A549 (cell line): ENCODE results near the gene TNIK.
"Not testable (repeated sequence)": the region's sequence is repeated elsewhere in the genome, so short reads cannot be mapped to it uniquely, and the experiment has no call there.

ENCODE experiments used
- BHLHE40 ChIP-seq: IDR thresholded peaks from 2 replicates; pipeline ENCODE4 v1.6.1; 2012; ENCODE audit warnings: low read depth, low read length, inconsistent platforms
- CHD2 ChIP-seq: fragments of 150-350 bp; IDR thresholded peaks from 2 replicates; pipeline ENCODE4 v1.6.1; 2014; ENCODE audit warnings: low read length; ENCODE audit not compliant: partially characterized antibody
- CHD4 ChIP-seq: fragments of 200-600 bp; sonication (generic); IDR thresholded peaks from 2 replicates; pipeline ENCODE4 v1.6.1; 2016; ENCODE audit warnings: antibody characterized with exemption, mild to moderate bottlenecking, borderline replicate concordance
- CTCF ChIP-seq: fragments of >200 bp; sonication (Bioruptor Twin); formaldehyde crosslinking; IDR thresholded peaks from 3 replicates; pipeline ENCODE4 v1.5.1; 2016
- GATA3 ChIP-seq: IDR thresholded peaks from 2 replicates; pipeline ENCODE4 v1.6.1; 2012; ENCODE audit warnings: borderline replicate concordance
- HMGXB4 ChIP-seq: fragments of 250-450 bp; sonication (Bioruptor Pico); IDR thresholded peaks from 2 replicates; pipeline ENCODE4 v1.5.0; 2021; ENCODE audit warnings: mild to moderate bottlenecking, moderate library complexity, borderline replicate concordance
- POLR2A ChIP-seq: IDR thresholded peaks from 2 replicates; pipeline ENCODE4 v1.6.1; 2012; ENCODE audit warnings: mild to moderate bottlenecking, low read length
- RFX5 ChIP-seq: fragments of 450-650 bp; IDR thresholded peaks from 2 replicates; pipeline ENCODE4 v1.7.1; 2014; ENCODE audit warnings: antibody characterized with exemption, mild to moderate bottlenecking, moderate library complexity
- RNF2 ChIP-seq: fragments of 200-600 bp; sonication (generic); IDR thresholded peaks from 2 replicates; pipeline ENCODE4 v1.6.1; 2016; ENCODE audit warnings: low read depth, mild to moderate bottlenecking, antibody characterized with exemption, moderate library complexity, borderline replicate concordance
- USF2 ChIP-seq: fragments of 450-650 bp; IDR thresholded peaks from 2 replicates; pipeline ENCODE4 v1.6.1; 2014; ENCODE audit warnings: antibody characterized with exemption

GRCh38 chr3:171305823-171306222 lies 154.4 kb downstream of the TNIK start:
- not testable (repeated sequence) for TF ChIP-seq CTCF, HMGXB4, POLR2A, CHD4, RFX5, USF2, GATA3, RNF2, CHD2, BHLHE40
